Cardiac muscle cell (in vitro differentiated cells and primary cell): ENCODE measurements around the gene PIGC. TPM values are rescaled to one million over a fixed set of nuclear protein-coding genes. Genes with fewer than 3 reads are reported as not detected.

Experiments used
- DNase-seq, 2 donors: peaks; one replicate each; pipeline versions ENCODE4 v3.0.0 to v3.0.0-alpha.2; 2010 to 2017; ENCODE audit warnings: low read depth in 1 of 2, low spot score in 1 of 2
- H3K27ac ChIP-seq: fragments of 200-600 bp; sonication (generic); 2 replicates; pipeline ENCODE4 v1.5.1; 2016
- H3K27me3 ChIP-seq: fragments of 200-600 bp; sonication (generic); 2 replicates; pipeline ENCODE4 v1.6.0; 2016; ENCODE audit warnings: control low read depth
- H3K36me3 ChIP-seq: fragments of 200-600 bp; sonication (generic); 2 replicates; pipeline ENCODE4 v1.5.1; 2016; ENCODE audit warnings: control low read depth
- H3K4me1 ChIP-seq: fragments of 200-600 bp; sonication (generic); 2 replicates; pipeline ENCODE4 v1.8.1; 2017; ENCODE audit warnings: low read depth, mild to moderate bottlenecking, mixed run types
- H3K4me3 ChIP-seq: fragments of 200-600 bp; sonication (generic); 2 replicates; pipeline ENCODE4 v1.5.1; 2016; ENCODE audit warnings: mild to moderate bottlenecking
- H3K9me3 ChIP-seq: fragments of 200-600 bp; sonication (generic); 2 replicates; pipeline ENCODE4 v1.5.1; 2017; ENCODE audit warnings: low read depth, mild to moderate bottlenecking, control low read depth
- CTCF ChIP-seq: IDR thresholded peaks from 2 replicates; pipeline ENCODE4 v1.5.1; 2012; ENCODE audit warnings: low read depth, mild to moderate bottlenecking, low read length
- polyA plus RNA-seq: library from polyadenylated mRNA; unstranded; fragments of >200 nt; fragmentation: Nextera tagmentation; extraction: Ambion mirVana; gene quantifications from 2 replicates; pipeline ENCODE4 v1.2.1, GENCODE V29; 2016
- total RNA-seq: library from RNA; depleted of rRNA; stranded (reverse); fragments of >200 nt; gene quantifications from 2 replicates; pipeline ENCODE4 v1.2.3, GENCODE V29; 2016

PIGC gene
- total and polyA plus RNA-seq, 2 experiments from 2014 or later = 10.9 to 35.1 TPM

GRCh38 chr1:172399756-172400721, 43.8 kb downstream of the PIGC start:
- TF ChIP-seq CTCF = no peak
- Histone ChIP-seq H3K4me3 (no peak overlapping the region), H3K36me3 (no peaks in the 10 kb centered on the region), H3K27me3 (no peaks in the 10 kb centered on the region), H3K4me1 (peaks cover 4% of the 10 kb centered on the region), H3K9me3 (no peaks in the 10 kb centered on the region), H3K27ac (no peak overlapping the region)
- DNase-seq = no peak

GRCh38 chr1:172398970-172399755, 44.7 kb downstream of the PIGC start:
- H3K9me3 ChIP-seq = no peaks in the 10 kb centered on the region
- no peaks in the 10 kb centered on the region for H3K27me3 ChIP-seq
- H3K36me3 ChIP-seq = no peaks in the 10 kb centered on the region
- TF ChIP-seq CTCF = peak; percentile 47
- DNase-seq = peak; percentile 13 to 98
- peaks cover 4% of the 10 kb centered on the region for H3K4me1 ChIP-seq
- H3K4me3 ChIP-seq = no peak overlapping the region
- H3K27ac ChIP-seq = no peak overlapping the region

GRCh38 chr1:172398193-172398592, 45.7 kb downstream of the PIGC start:
- TF ChIP-seq CTCF = no peak
- no peaks in the 10 kb centered on the region for H3K27me3 ChIP-seq
- no peak overlapping the region for H3K27ac ChIP-seq
- DNase-seq = peak in 1 of 2 donors; percentile 57
- H3K4me1 ChIP-seq = peaks cover 4% of the 10 kb centered on the region
- no peak overlapping the region for H3K4me3 ChIP-seq
- H3K36me3 ChIP-seq = no peaks in the 10 kb centered on the region
- no peaks in the 10 kb centered on the region for H3K9me3 ChIP-seq

- peaks cover 4% of the 10 kb centered on the region for H3K4me1 ChIP-seq
These were observed 46.2 kb downstream of the PIGC start for GRCh38 chr1:172397633-172398032.

More at GRCh38 chr1:172397633-172398032, 46.2 kb downstream of the PIGC start:
- no peak overlapping the region for H3K4me3 ChIP-seq
- H3K27ac ChIP-seq = no peak overlapping the region
- TF ChIP-seq CTCF = no peak
- no peaks in the 10 kb centered on the region for H3K36me3 ChIP-seq
- H3K9me3 ChIP-seq = no peaks in the 10 kb centered on the region
- no peak for DNase-seq
- no peaks in the 10 kb centered on the region for H3K27me3 ChIP-seq
